Activated T-cell treated with anti-CD3 and anti-CD28 coated beads, Interleukin-2, amount 50 U/mL, for 1 hour (primary cell): Measurements from ENCODE around the gene NFATC2.

Source experiments
- DNase-seq: peaks from one replicate; pipeline ENCODE4 v3.0.0-alpha.2; 2020

The NFATC2 gene

GRCh38 chr20:51369503-51369902, 173.0 kb downstream of the NFATC2 start:
- no peak for DNase-seq

GRCh38 chr20:51368461-51369211, 173.9 kb downstream of the NFATC2 start:
- DNase-seq: no peak

- no peak for DNase-seq
These were observed 176.2 kb downstream of the NFATC2 start for GRCh38 chr20:51366155-51366886.

- DNase-seq: no peak
These were observed 176.8 kb downstream of the NFATC2 start for GRCh38 chr20:51365670-51366069.

- no peak for DNase-seq
These were observed 178.7 kb downstream of the NFATC2 start for GRCh38 chr20:51363813-51364212.

- no peak for DNase-seq
These were observed 179.1 kb downstream of the NFATC2 start for GRCh38 chr20:51363378-51363777.

DNA sequence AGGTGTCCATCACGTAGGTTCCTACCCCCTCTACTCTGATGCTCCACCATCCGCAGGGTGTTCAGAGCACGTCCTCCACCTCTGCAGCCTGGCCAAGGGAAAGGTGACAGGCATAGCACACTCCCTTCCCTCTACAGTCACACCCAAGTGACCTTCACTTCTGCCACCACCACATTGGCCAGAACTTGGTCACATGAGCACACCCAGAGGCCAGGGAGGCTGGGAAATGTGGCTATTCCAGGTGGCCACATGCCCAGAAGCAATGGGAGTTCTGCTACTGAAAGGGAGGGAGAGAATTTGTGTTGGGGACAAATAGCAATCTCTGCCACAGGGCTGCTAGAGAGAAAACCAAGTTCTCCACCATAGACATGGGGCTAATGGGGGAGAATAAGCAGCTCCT, 180.3 kb downstream of the NFATC2 start:
- DNase-seq: no peak

DNA sequence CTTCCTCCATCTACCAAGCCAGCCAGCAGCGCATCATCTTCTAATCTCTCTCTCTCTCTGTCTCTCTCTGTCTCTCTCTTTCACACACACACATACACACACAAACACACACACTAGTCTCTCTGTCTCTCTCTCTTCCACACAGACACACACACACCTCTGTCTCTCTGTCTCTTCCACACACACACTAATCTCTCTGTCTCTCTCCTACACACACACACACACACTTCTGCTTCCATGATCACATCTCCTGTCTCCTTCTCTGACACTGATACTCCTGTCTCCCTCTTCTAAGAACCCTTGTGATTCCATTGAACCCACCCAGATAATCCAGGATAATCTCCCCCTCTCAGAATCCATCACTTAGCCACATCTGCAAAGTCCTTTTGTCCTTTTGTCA, 181.3 kb downstream of the NFATC2 start:
- no peak for DNase-seq

- DNase-seq: no peak
These were observed 181.9 kb downstream of the NFATC2 start for GRCh38 chr20:51360451-51361201.

- no peak for DNase-seq
These were observed 182.6 kb downstream of the NFATC2 start for GRCh38 chr20:51359947-51360346.

GRCh38 chr20:51359401-51359800, 183.1 kb downstream of the NFATC2 start:
- DNase-seq: no peak

- DNase-seq: no peak
These were observed 184.3 kb downstream of the NFATC2 start for GRCh38 chr20:51358032-51358724.

GRCh38 chr20:51357543-51357942, 185.0 kb downstream of the NFATC2 start:
- no peak for DNase-seq

- DNase-seq: no peak
These were observed 185.6 kb downstream of the NFATC2 start for GRCh38 chr20:51356871-51357270.

DNA sequence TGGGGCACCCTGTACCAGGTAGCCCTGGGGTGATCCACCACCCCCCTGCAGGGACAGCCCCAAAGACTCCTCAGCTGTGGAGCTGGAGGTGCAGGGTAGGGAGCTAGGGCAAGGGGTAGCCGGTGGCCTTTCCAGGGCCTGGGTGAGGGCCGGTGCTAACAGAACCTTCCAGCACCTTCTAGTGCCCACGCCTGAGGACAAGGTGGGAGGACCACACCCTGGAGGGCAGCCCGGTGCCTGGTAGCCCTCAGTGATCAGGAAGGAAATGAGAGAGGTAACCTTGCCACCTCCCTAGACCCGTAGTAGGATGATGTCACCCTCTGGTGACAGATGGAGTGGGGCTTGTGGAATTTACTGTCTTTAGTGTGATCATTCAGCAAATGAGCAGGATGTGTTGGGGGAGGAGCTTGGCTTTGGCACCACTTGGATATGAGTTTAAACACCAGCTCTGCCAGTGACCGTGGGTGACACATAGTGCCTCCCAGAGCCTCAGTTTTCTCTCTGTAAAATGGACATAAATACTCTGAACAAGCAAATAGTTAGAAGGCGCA, 187.7 kb downstream of the NFATC2 start:
- no peak for DNase-seq

DNA sequence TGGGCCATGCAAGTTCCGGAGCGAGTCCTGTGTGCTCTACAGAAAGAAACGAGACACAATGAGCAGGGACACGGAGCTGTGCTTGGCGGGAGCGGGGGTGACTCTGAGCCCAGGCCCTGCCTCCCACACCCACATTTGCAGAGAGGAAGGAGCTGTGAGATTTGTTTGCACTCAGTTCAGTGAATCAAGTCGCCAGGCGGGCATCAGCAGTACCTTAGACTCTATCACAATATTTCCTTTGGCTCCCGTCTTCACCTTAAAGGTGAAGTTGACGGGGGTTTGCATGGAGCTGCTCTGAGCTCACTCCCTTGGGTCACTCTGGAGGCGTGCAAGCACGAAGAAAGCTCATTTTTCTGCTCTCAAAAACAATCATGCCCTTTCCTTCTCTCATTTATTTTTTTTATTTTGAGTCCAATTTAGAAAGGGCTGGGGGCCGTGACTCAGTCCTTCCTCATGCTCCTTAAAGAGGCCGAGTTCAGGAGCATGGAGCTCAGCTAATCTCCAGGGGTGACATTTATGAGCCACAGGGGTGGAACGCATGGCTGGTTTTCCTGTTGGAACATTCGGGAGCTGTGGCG, 188.2 kb downstream of the NFATC2 start:
- no peak for DNase-seq

DNA sequence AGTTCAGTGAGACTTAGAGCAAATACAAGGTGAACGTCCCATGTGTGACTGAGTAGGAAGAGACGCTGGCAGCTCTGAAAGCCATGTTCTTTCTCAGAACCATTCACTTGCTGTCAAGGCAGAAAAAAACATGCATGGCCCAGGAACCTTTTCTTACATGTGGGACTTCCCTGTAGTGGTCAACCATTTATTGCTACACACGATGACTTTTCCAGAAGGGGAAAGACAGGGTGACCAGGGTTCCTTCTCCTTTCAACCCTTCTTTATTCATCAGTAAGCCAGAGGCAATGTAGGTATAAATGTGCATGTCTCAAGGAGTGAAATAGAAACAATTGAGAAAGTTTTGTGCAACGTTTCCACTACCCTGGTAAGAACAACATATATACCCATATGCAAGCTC, 189.0 kb downstream of the NFATC2 start:
- no peak for DNase-seq

- no peak for DNase-seq
These were observed 189.7 kb downstream of the NFATC2 start for GRCh38 chr20:51352791-51353190.

DNA sequence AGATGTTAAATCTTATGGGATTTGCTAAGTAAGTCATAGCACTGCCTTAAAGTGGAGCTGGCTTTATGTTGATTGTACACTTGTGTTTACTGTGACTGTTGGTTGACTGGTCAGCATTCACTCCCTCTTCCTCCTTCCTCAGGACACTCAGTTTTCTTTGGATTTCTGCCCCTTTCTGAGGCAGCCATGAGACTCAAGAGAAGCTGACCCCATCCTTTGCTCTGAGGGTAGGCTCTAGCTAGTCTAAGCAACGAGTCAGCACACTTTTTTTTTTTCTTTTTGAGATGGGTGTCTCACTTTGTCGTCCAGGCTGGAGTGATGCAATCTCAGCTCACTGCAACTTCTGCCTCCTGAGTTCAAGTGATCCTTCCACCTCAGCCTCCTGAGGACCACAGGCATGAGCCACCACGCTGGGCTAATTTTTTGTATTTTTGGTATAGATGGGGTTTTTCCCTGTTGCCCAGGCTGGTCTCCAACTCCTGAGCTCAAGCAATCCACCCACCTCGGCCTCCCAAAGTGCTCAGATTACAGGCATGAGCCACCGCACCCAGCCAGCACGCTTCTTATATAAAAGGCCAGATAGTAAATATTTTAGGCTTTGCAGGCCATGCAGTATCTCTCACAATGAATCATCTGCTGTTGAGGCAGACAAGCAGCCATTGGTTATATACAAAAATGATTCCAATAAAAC, 191.4 kb downstream of the NFATC2 start:
- no peak for DNase-seq

- no peak for DNase-seq
These were observed 193.6 kb downstream of the NFATC2 start for GRCh38 chr20:51348876-51349275.

DNA sequence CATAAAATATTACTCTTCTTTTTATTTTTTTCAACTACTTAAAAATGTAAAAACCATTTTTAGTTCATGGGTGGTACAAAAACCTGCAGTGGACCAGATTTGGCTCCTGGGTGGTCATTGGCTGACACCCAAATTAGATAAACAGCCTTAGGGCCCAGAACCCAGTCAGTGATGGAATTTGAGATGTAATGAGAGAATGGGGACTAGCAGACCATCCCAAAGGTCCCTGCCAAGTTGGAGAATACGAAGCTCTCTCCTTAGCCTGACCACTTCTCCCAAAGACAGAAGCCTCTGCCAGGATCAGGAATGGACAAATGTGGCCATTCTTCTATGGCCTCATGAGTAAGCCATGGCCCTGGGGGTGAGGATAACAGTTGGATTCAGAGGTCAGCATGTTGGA, 194.7 kb downstream of the NFATC2 start:
- DNase-seq: no peak
